ENCODE results near the gene G6PD. TPM values are rescaled to one million over a fixed set of nuclear protein-coding genes. Genes with fewer than 3 reads are reported as not detected.

The G6PD gene
- polyA plus RNA-seq, 2 of the 4 experiments (the other 2 are of a cell fraction) = 692 to 1,409 TPM

Small RNA genes within 50 kb of the gene (small RNA-seq; reads per million reads assigned to genes)
- 0 reads per million in 6 experiments for gene RN7SL697P

Other genes with a start within 250 kb of the G6PD start
- 303 and 351 TPM in 2 replicates for gene FLNA, start 172.2 kb downstream of the G6PD start, polyA plus RNA-seq (2011; rRNA removed)
- gene FLNA, start 172.2 kb downstream of the G6PD start, polyA plus RNA-seq (2017; fragmentation: RNase III; extraction: RNeasy Plus Mini Kit Qiagen cat#74134 plus additional on column Dnase treatment) = 1,116 to 1,252 TPM (median 1,118 TPM) in 3 replicates
- 34.6 and 40.7 TPM in 2 replicates for gene EMD, start 167.6 kb downstream of the G6PD start, polyA plus RNA-seq (2011; rRNA removed)
- gene EMD, start 167.6 kb downstream of the G6PD start, polyA plus RNA-seq (2017; fragmentation: RNase III; extraction: RNeasy Plus Mini Kit Qiagen cat#74134 plus additional on column Dnase treatment) = 126 to 131 TPM (median 130 TPM) in 3 replicates
- 3,216 and 3,468 TPM in 2 replicates for gene RPL10, start 148.5 kb downstream of the G6PD start, polyA plus RNA-seq (2011; rRNA removed)
- gene RPL10, start 148.5 kb downstream of the G6PD start, polyA plus RNA-seq (2017; fragmentation: RNase III; extraction: RNeasy Plus Mini Kit Qiagen cat#74134 plus additional on column Dnase treatment) = 4,594 to 4,829 TPM (median 4,804 TPM) in 3 replicates
- 14.3 and 21.6 TPM in 2 replicates for gene DNASE1L1, start 137.6 kb downstream of the G6PD start, polyA plus RNA-seq (2011; rRNA removed)
- 20.9 to 24.5 TPM (median 24.4 TPM) in 3 replicates for gene DNASE1L1, start 137.6 kb downstream of the G6PD start, polyA plus RNA-seq (2017; fragmentation: RNase III; extraction: RNeasy Plus Mini Kit Qiagen cat#74134 plus additional on column Dnase treatment)
- 32.6 and 36.9 TPM in 2 replicates for gene TAFAZZIN, start 135.3 kb downstream of the G6PD start, polyA plus RNA-seq (2011; rRNA removed)
- gene TAFAZZIN, start 135.3 kb downstream of the G6PD start, polyA plus RNA-seq (2017; fragmentation: RNase III; extraction: RNeasy Plus Mini Kit Qiagen cat#74134 plus additional on column Dnase treatment) = 25.7 to 36.3 TPM (median 34.4 TPM) in 3 replicates
- 62.6 and 69.6 TPM in 2 replicates for gene ATP6AP1, start 118.2 kb downstream of the G6PD start, polyA plus RNA-seq (2011; rRNA removed)
- gene ATP6AP1, start 118.2 kb downstream of the G6PD start, polyA plus RNA-seq (2017; fragmentation: RNase III; extraction: RNeasy Plus Mini Kit Qiagen cat#74134 plus additional on column Dnase treatment) = 71.3 to 81.7 TPM (median 78.9 TPM) in 3 replicates
- 117 and 124 TPM in 2 replicates for gene GDI1, start 109.7 kb downstream of the G6PD start, polyA plus RNA-seq (2011; rRNA removed)
- 107 to 131 TPM (median 128 TPM) in 3 replicates for gene GDI1, start 109.7 kb downstream of the G6PD start, polyA plus RNA-seq (2017; fragmentation: RNase III; extraction: RNeasy Plus Mini Kit Qiagen cat#74134 plus additional on column Dnase treatment)
- gene FAM50A, start 102.7 kb downstream of the G6PD start, polyA plus RNA-seq (2011; rRNA removed) = 55.1 and 57.8 TPM in 2 replicates
- gene FAM50A, start 102.7 kb downstream of the G6PD start, polyA plus RNA-seq (2017; fragmentation: RNase III; extraction: RNeasy Plus Mini Kit Qiagen cat#74134 plus additional on column Dnase treatment) = 105 to 123 TPM (median 121 TPM) in 3 replicates
- gene PLXNA3, start 88.6 kb downstream of the G6PD start, polyA plus RNA-seq (2011; rRNA removed) = 3.4 and 5.9 TPM in 2 replicates
- gene PLXNA3, start 88.6 kb downstream of the G6PD start, polyA plus RNA-seq (2017; fragmentation: RNase III; extraction: RNeasy Plus Mini Kit Qiagen cat#74134 plus additional on column Dnase treatment) = 7.9 to 10.1 TPM (median 9.5 TPM) in 3 replicates
- gene LAGE3, start 67.6 kb downstream of the G6PD start, polyA plus RNA-seq (2011; rRNA removed) = 20.6 and 26.8 TPM in 2 replicates
- 42.9 to 49.7 TPM (median 47.5 TPM) in 3 replicates for gene LAGE3, start 67.6 kb downstream of the G6PD start, polyA plus RNA-seq (2017; fragmentation: RNase III; extraction: RNeasy Plus Mini Kit Qiagen cat#74134 plus additional on column Dnase treatment)
- 26.4 and 30.8 TPM in 2 replicates for gene UBL4A, start 60.2 kb downstream of the G6PD start, polyA plus RNA-seq (2011; rRNA removed)
- gene UBL4A, start 60.2 kb downstream of the G6PD start, polyA plus RNA-seq (2017; fragmentation: RNase III; extraction: RNeasy Plus Mini Kit Qiagen cat#74134 plus additional on column Dnase treatment) = 34.6 to 37.7 TPM (median 36.9 TPM) in 3 replicates
- gene SLC10A3, start 56.2 kb downstream of the G6PD start, polyA plus RNA-seq (2011; rRNA removed) = 9.0 and 10.1 TPM in 2 replicates
- gene SLC10A3, start 56.2 kb downstream of the G6PD start, polyA plus RNA-seq (2017; fragmentation: RNase III; extraction: RNeasy Plus Mini Kit Qiagen cat#74134 plus additional on column Dnase treatment) = 19.3 to 24.1 TPM (median 21.7 TPM) in 3 replicates
- gene FAM3A, start 30.6 kb downstream of the G6PD start, polyA plus RNA-seq (2011; rRNA removed) = 18.6 and 21.7 TPM in 2 replicates
- 33.2 to 40.6 TPM (median 36.7 TPM) in 3 replicates for gene FAM3A, start 30.6 kb downstream of the G6PD start, polyA plus RNA-seq (2017; fragmentation: RNase III; extraction: RNeasy Plus Mini Kit Qiagen cat#74134 plus additional on column Dnase treatment)
- gene IKBKG, start 774 bp upstream of the G6PD start, polyA plus RNA-seq (2011; rRNA removed) = 19.7 and 22.1 TPM in 2 replicates
- 33.4 to 38.8 TPM (median 34.2 TPM) in 3 replicates for gene IKBKG, start 774 bp upstream of the G6PD start, polyA plus RNA-seq (2017; fragmentation: RNase III; extraction: RNeasy Plus Mini Kit Qiagen cat#74134 plus additional on column Dnase treatment)
- not detected in 2 replicates for gene CTAG1A, start 38.3 kb upstream of the G6PD start, polyA plus RNA-seq (2011; rRNA removed)
- not detected in 3 replicates for gene CTAG1A, start 38.3 kb upstream of the G6PD start, polyA plus RNA-seq (2017; fragmentation: RNase III; extraction: RNeasy Plus Mini Kit Qiagen cat#74134 plus additional on column Dnase treatment)
- gene CTAG1B, start 72.4 kb upstream of the G6PD start, polyA plus RNA-seq (2011; rRNA removed) = not detected in 2 replicates
- not detected in 3 replicates for gene CTAG1B, start 72.4 kb upstream of the G6PD start, polyA plus RNA-seq (2017; fragmentation: RNase III; extraction: RNeasy Plus Mini Kit Qiagen cat#74134 plus additional on column Dnase treatment)
- not detected in 2 replicates for gene CTAG2, start 106.7 kb upstream of the G6PD start, polyA plus RNA-seq (2011; rRNA removed)
- not detected in 3 replicates for gene CTAG2, start 106.7 kb upstream of the G6PD start, polyA plus RNA-seq (2017; fragmentation: RNase III; extraction: RNeasy Plus Mini Kit Qiagen cat#74134 plus additional on column Dnase treatment)
- 0.39 and 0.56 TPM in 2 replicates for gene GAB3, start 204.2 kb upstream of the G6PD start, polyA plus RNA-seq (2011; rRNA removed)
- 0.13 to 0.21 TPM (median 0.15 TPM) in 3 replicates for gene GAB3, start 204.2 kb upstream of the G6PD start, polyA plus RNA-seq (2017; fragmentation: RNase III; extraction: RNeasy Plus Mini Kit Qiagen cat#74134 plus additional on column Dnase treatment)
- 137 and 209 TPM in 2 replicates for gene DKC1, start 216.0 kb upstream of the G6PD start, polyA plus RNA-seq (2011; rRNA removed)
- gene DKC1, start 216.0 kb upstream of the G6PD start, polyA plus RNA-seq (2017; fragmentation: RNase III; extraction: RNeasy Plus Mini Kit Qiagen cat#74134 plus additional on column Dnase treatment) = 165 to 190 TPM (median 166 TPM) in 3 replicates

All from A549 (cell line).